DOHH2 (cell line): ENCODE measurements around the gene ZFP1.

Source experiments
- EZH2phosphoT487 ChIP-seq: fragments of 200-600 bp; sonication (generic); IDR thresholded peaks from 2 replicates; pipeline ENCODE4 v1.6.1; 2017; ENCODE audit warnings: borderline replicate concordance, mild to moderate bottlenecking, antibody characterized with exemption, low read length, moderate library complexity, mixed read lengths
- TF ChIP-seq, protein P1 (sequence below): fragments of 200-600 bp; sonication (generic); IDR thresholded peaks from one replicate; pipeline ENCODE4 v1.5.1; 2014; ENCODE audit warnings: antibody characterized with exemption, mild to moderate bottlenecking, low read depth, low read length; ENCODE audit not compliant: poor library complexity, severe bottlenecking

DNA sequence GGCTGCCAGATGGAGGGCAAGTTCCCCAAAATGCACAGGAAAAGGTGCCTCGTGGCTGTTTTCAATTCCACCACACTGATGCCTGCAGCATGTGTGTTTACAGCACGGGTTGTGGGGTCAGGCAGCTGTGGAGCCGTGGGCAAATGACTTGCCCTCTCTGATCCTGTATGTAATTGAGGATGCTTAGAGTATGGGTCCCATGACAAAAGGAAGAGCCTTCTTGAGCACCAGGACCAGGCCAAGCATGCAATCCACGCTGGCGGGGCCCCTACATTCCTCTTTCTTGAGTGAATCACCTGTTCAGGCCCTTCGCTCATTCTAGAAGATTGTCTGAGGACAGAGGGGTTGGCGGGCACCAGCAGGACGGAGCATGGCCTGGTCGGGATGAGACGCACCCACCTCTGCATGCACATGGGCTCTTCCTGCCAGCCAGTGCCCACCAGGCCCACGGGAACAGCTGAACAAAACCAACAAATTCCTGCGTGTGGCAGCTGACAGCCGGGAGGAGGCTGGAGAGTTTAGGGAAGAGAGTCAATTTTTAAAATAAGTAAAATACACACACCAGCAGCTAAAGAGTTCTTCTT is 60.0 kb downstream of the ZFP1 start:
- TF ChIP-seq, protein P1, sequence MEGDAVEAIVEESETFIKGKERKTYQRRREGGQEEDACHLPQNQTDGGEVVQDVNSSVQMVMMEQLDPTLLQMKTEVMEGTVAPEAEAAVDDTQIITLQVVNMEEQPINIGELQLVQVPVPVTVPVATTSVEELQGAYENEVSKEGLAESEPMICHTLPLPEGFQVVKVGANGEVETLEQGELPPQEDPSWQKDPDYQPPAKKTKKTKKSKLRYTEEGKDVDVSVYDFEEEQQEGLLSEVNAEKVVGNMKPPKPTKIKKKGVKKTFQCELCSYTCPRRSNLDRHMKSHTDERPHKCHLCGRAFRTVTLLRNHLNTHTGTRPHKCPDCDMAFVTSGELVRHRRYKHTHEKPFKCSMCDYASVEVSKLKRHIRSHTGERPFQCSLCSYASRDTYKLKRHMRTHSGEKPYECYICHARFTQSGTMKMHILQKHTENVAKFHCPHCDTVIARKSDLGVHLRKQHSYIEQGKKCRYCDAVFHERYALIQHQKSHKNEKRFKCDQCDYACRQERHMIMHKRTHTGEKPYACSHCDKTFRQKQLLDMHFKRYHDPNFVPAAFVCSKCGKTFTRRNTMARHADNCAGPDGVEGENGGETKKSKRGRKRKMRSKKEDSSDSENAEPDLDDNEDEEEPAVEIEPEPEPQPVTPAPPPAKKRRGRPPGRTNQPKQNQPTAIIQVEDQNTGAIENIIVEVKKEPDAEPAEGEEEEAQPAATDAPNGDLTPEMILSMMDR: no peak
- TF ChIP-seq EZH2phosphoT487: no peak
